HCT116 (cell line): ENCODE measurements around the gene ACVR1B. TPM values are rescaled to one million over a fixed set of nuclear protein-coding genes. Genes with fewer than 3 reads are reported as not detected.

Experiments
- ATAC-seq: fragments of 200-7000 bp; cut with Tn5 transposase; 2 replicates; pipeline ENCODE4 v1.9.1; 2020; ENCODE audit warnings: mild to moderate bottlenecking, moderate library complexity
- BruUV-seq: library from RNA; stranded (reverse); fragments of 400-500 nt; replicated peaks from 2 replicates; lab custom pipeline; 2021; lab: Mats Ljungman, UMichigan
- CTCF ChIA-PET: fragments of 300-600 bp; sonication (Branson Sonifier 250); formaldehyde crosslinking; loops from one replicate; lab custom pipeline; 2021; ENCODE audit warnings: antibody characterized with exemption; lab: Charles Lee
- POLR2A ChIA-PET: fragments of 300-600, 350-600 bp; sonication (Branson Sonifier 250); formaldehyde crosslinking; loops from one replicate; lab custom pipeline; 2021; ENCODE audit warnings: antibody characterized with exemption; lab: Charles Lee
- RAD21 ChIA-PET, 2 experiments: fragments of 300-600 bp; sonication (Branson Sonifier 250); formaldehyde crosslinking; loops; one replicate each; lab custom pipeline; 2023; ENCODE audit warnings: low total read pairs in 2 of 2; ENCODE audit not compliant: uncharacterized antibody in 2 of 2, unreplicated experiment in 2 of 2, low non-redundant PET in 1 of 2; lab: Charles Lee
- DNase-seq: peaks from one replicate; pipeline ENCODE4 v3.0.0-alpha.2; 2010; ENCODE audit warnings: low read depth, low spot score
- H2AFZ ChIP-seq: fragments of 200-600 bp; shearing (Covaris generic), sonication (generic); 2 replicates; pipeline ENCODE4 v1.6.1; 2017; ENCODE audit warnings: low read depth, mixed run types, mixed read lengths, antibody characterized with exemption, low read length; ENCODE audit not compliant: poor library complexity, severe bottlenecking
- H3K27ac ChIP-seq: 2 replicates; pipeline ENCODE4 v1.5.1; 2012; ENCODE audit warnings: low read depth, low read length
- H3K27me3 ChIP-seq: fragments of 200-600 bp; sonication (generic); 2 replicates; pipeline ENCODE4 v1.6.1; 2016; ENCODE audit warnings: mixed run types, low read length, mixed read lengths; ENCODE audit not compliant: insufficient read depth
- H3K36me3 ChIP-seq, 2 experiments: fragments of 200-500 bp in 1 of 2; fragments of 200-600 bp in 1 of 2; sonication (Bioruptor generic) in 1 of 2; sonication (generic) in 1 of 2; 2 replicates each; pipeline versions ENCODE4 v1.5.1 to v1.6.1; 2014 to 2016; ENCODE audit warnings: low read length in 2 of 2, inconsistent platforms in 1 of 2, mixed read lengths in 1 of 2, mixed run types in 1 of 2; ENCODE audit not compliant: insufficient read depth in 2 of 2, control insufficient read depth in 1 of 2
- H3K4me1 ChIP-seq, 2 experiments: fragments of 200-600 bp in 1 of 2; sonication (generic) in 1 of 2; 2 replicates each; pipeline versions ENCODE4 v1.5.1 to v1.6.1; 2012 to 2017; ENCODE audit warnings: low read length in 2 of 2, inconsistent platforms in 1 of 2, mild to moderate bottlenecking in 1 of 2, mixed read lengths in 1 of 2, mixed run types in 1 of 2, moderate library complexity in 1 of 2; ENCODE audit not compliant: insufficient read depth in 2 of 2, control insufficient read depth in 1 of 2
- H3K4me2 ChIP-seq: fragments of 200-600 bp; sonication (generic); 2 replicates; pipeline ENCODE4 v1.6.1; 2017; ENCODE audit warnings: mixed run types, low read length, mixed read lengths
- H3K4me3 ChIP-seq, 2 experiments: fragments of 200-600 bp in 1 of 2; sonication (generic) in 1 of 2; replicated peaks in 1 of 2; 2 replicates each; pipeline ENCODE4 v1.5.1; 2011 to 2016; ENCODE audit warnings: low read length in 2 of 2, control low read depth in 1 of 2, low read depth in 1 of 2, mild to moderate bottlenecking in 1 of 2, mixed read lengths in 1 of 2, mixed run types in 1 of 2
- H3K79me2 ChIP-seq: fragments of 200-600 bp; sonication (generic); 2 replicates; pipeline ENCODE4 v1.6.1; 2017; ENCODE audit warnings: mild to moderate bottlenecking, mixed run types, low read length, moderate library complexity, mixed read lengths; ENCODE audit not compliant: insufficient read depth
- H3K9ac ChIP-seq: fragments of 200-600 bp; sonication (generic); 2 replicates; pipeline ENCODE4 v1.6.1; 2016; ENCODE audit warnings: low read length, mixed read lengths
- H3K9me2 ChIP-seq: fragments of 200-600 bp; sonication (generic), shearing (Covaris generic); 2 replicates; pipeline ENCODE4 v1.6.1; 2017; ENCODE audit warnings: mixed run types, mild to moderate bottlenecking, moderate library complexity; ENCODE audit not compliant: insufficient read depth
- H3K9me3 ChIP-seq, 2 experiments: fragments of 200-500 bp in 1 of 2; fragments of 200-600 bp in 1 of 2; sonication (Bioruptor generic) in 1 of 2; sonication (generic) in 1 of 2; 2 replicates each; pipeline ENCODE4 v1.6.1; 2014 to 2017; ENCODE audit warnings: low read length in 2 of 2, mixed read lengths in 2 of 2, inconsistent platforms in 1 of 2, low read depth in 1 of 2, mild to moderate bottlenecking in 1 of 2, mixed run types in 1 of 2, moderate library complexity in 1 of 2; ENCODE audit not compliant: control insufficient read depth in 1 of 2, insufficient read depth in 1 of 2
- H4K20me1 ChIP-seq: fragments of 200-600 bp; sonication (generic), shearing (Covaris generic); 2 replicates; pipeline ENCODE4 v1.6.1; 2017; ENCODE audit warnings: mixed run types, mild to moderate bottlenecking, moderate library complexity; ENCODE audit not compliant: insufficient read depth
- EZH2phosphoT487 ChIP-seq: fragments of 200-600 bp; IDR thresholded peaks from 2 replicates; pipeline ENCODE4 v1.6.1; 2018; ENCODE audit warnings: antibody characterized with exemption, borderline replicate concordance
- FOSL1 ChIP-seq: IDR thresholded peaks from 2 replicates; pipeline ENCODE4 v1.6.1; 2012; ENCODE audit warnings: low read depth
- POLR2A ChIP-seq: IDR thresholded peaks from 2 replicates; pipeline ENCODE4 v1.7.0; 2011; ENCODE audit warnings: borderline replicate concordance; ENCODE audit not compliant: insufficient read depth, insufficient read length; ENCODE audit errors: extremely low read depth
- RAD21 ChIP-seq: IDR thresholded peaks from 2 replicates; pipeline ENCODE4 v1.6.1; 2012; ENCODE audit warnings: low read depth, mild to moderate bottlenecking
- SP1 ChIP-seq: IDR thresholded peaks from 2 replicates; pipeline ENCODE4 v1.6.1; 2012; ENCODE audit warnings: low read depth
- SRF ChIP-seq: IDR thresholded peaks from 2 replicates; pipeline ENCODE4 v1.6.1; 2012; ENCODE audit warnings: low read depth
- ZBTB33 ChIP-seq: IDR thresholded peaks from 2 replicates; pipeline ENCODE4 v1.6.1; 2011; ENCODE audit warnings: mild to moderate bottlenecking, low read length, moderate library complexity; ENCODE audit not compliant: insufficient replicate concordance; ENCODE audit errors: extremely low read depth
- intact Hi-C: fragments of 100-400 bp; cut with micrococcal nuclease; formaldehyde crosslinking; loops from 2 replicates; pipeline ENCODE4 v1.10.0; 2022
- total RNA-seq: library from RNA; stranded (reverse); gene quantifications from one replicate; pipeline ENCODE4 v1.2.1, GENCODE V29; 2021; ENCODE audit not compliant: unreplicated experiment
- TF ChIP-seq, protein P1 (sequence below): IDR thresholded peaks from 2 replicates; pipeline ENCODE4 v1.6.1; 2012

The ACVR1B gene
- total RNA-seq, 1 experiment from 2014 or later = 22.7 TPM

- POLR2A ChIA-PET = no interaction called here
- H3K79me2 ChIP-seq = no peaks in the 10 kb centered on the region
- no peak overlapping the region for H3K4me2 ChIP-seq
- no TSS peak for BruUV-seq
- RAD21 ChIA-PET = no interaction called here
- H3K36me3 ChIP-seq = no peaks in the 10 kb centered on the region
- no peaks in the 10 kb centered on the region for H3K9me2 ChIP-seq
- H3K27me3 ChIP-seq = no peaks in the 10 kb centered on the region
- H3K9me3 ChIP-seq = no peaks in the 10 kb centered on the region
- no peak overlapping the region for H2AFZ ChIP-seq
- no peak overlapping the region for H3K4me3 ChIP-seq
- intact Hi-C loops = no loop called here
- no peaks in the 10 kb centered on the region for H4K20me1 ChIP-seq
- no peak overlapping the region for H3K27ac ChIP-seq
- CTCF ChIA-PET = interaction anchor here (0.9 to 5.5 kb wide), 2 partner anchors 14 to 19 kb away, joined by 3 to 137 read pairs; no protein-coding TSS in a partner anchor
- TF ChIP-seq EZH2phosphoT487 (no peak), SP1 (no peak), ZBTB33 (no peak), FOSL1 (no peak), POLR2A (no peak), RAD21 (no peak), SRF (no peak)
- TF ChIP-seq, protein P1, sequence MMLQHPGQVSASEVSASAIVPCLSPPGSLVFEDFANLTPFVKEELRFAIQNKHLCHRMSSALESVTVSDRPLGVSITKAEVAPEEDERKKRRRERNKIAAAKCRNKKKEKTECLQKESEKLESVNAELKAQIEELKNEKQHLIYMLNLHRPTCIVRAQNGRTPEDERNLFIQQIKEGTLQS = no peak
- H3K9ac ChIP-seq = no peak overlapping the region
- ATAC-seq = no peak
- peaks cover 0 to 7% of the 10 kb centered on the region in 2 experiments; a peak in 2 of 4 replicates for H3K4me1 ChIP-seq
- no peak for DNase-seq
These were observed 54.6 kb downstream of the ACVR1B start for GRCh38 chr12:52005903-52006703.
